NT2/D1 (cell line): ENCODE data around the gene CNOT10.

Source experiments
- SUZ12 ChIP-seq: IDR thresholded peaks from 2 replicates; pipeline ENCODE4 v1.6.1; 2011; ENCODE audit not compliant: insufficient read length, insufficient read depth; ENCODE audit errors: extremely low read depth
- YY1 ChIP-seq: IDR thresholded peaks from 2 replicates; pipeline ENCODE4 v1.6.1; 2011; ENCODE audit not compliant: insufficient read length, insufficient read depth
- ZNF274 ChIP-seq: IDR thresholded peaks from 2 replicates; pipeline ENCODE4 v1.6.1; 2011; ENCODE audit warnings: mild to moderate bottlenecking, low read depth, low read length

- TF ChIP-seq YY1 = no peak
- no peak for TF ChIP-seq SUZ12
- TF ChIP-seq ZNF274 = no peak
Observed at GRCh38 chr3:32660634-32661033, 24.4 kb upstream of the CNOT10 start.
